ENCODE results near the gene PLCB4.

PLCB4 gene

GRCh38 chr20:9411833-9412232 lies 342.9 kb downstream of the PLCB4 start:
- Histone ChIP-seq H3K9ac (ENCODE audit: low read length) (no peak overlapping the region), H3K36me3 (ENCODE audit: control insufficient read depth, insufficient read depth, low read length) (no peaks in the 10 kb centered on the region), H3K27ac (ENCODE audit: low read depth, low read length) (no peak overlapping the region), H3K9me3 (ENCODE audit: control insufficient read depth, insufficient read depth, low read depth, low read length) (no peaks in the 10 kb centered on the region), H3K4me1 (ENCODE audit: control insufficient read depth, insufficient read depth, low read length) (no peaks in the 10 kb centered on the region), H3K4me3 (ENCODE audit: low read depth, low read length) (no peak overlapping the region), H3K27me3 (ENCODE audit: control insufficient read depth, insufficient read depth, low read length) (no peaks in the 10 kb centered on the region)

- H3K9me3 ChIP-seq (ENCODE audit: control insufficient read depth, insufficient read depth, low read depth, low read length): no peaks in the 10 kb centered on the region
- no peak overlapping the region for H3K9ac ChIP-seq (ENCODE audit: low read length)
- no peaks in the 10 kb centered on the region for H3K36me3 ChIP-seq (ENCODE audit: control insufficient read depth, insufficient read depth, low read length)
- H3K4me3 ChIP-seq (ENCODE audit: low read depth, low read length): no peak overlapping the region
- no peaks in the 10 kb centered on the region for H3K4me1 ChIP-seq (ENCODE audit: control insufficient read depth, insufficient read depth, low read length)
- no peak overlapping the region for H3K27ac ChIP-seq (ENCODE audit: low read depth, low read length)
- H3K27me3 ChIP-seq (ENCODE audit: control insufficient read depth, insufficient read depth, low read length): no peaks in the 10 kb centered on the region
These were observed 343.4 kb downstream of the PLCB4 start for GRCh38 chr20:9412309-9412708.

GRCh38 chr20:9413001-9413400 lies 344.1 kb downstream of the PLCB4 start:
- Histone ChIP-seq H3K9me3 (ENCODE audit: control insufficient read depth, insufficient read depth, low read depth, low read length) (no peaks in the 10 kb centered on the region), H3K36me3 (ENCODE audit: control insufficient read depth, insufficient read depth, low read length) (no peaks in the 10 kb centered on the region), H3K27me3 (ENCODE audit: control insufficient read depth, insufficient read depth, low read length) (no peaks in the 10 kb centered on the region), H3K4me3 (ENCODE audit: low read depth, low read length) (no peak overlapping the region), H3K4me1 (ENCODE audit: control insufficient read depth, insufficient read depth, low read length) (no peaks in the 10 kb centered on the region), H3K9ac (ENCODE audit: low read length) (no peak overlapping the region), H3K27ac (ENCODE audit: low read depth, low read length) (no peak overlapping the region)

- Histone ChIP-seq H3K36me3 (ENCODE audit: control insufficient read depth, insufficient read depth, low read length) (no peaks in the 10 kb centered on the region), H3K9me3 (ENCODE audit: control insufficient read depth, insufficient read depth, low read depth, low read length) (no peaks in the 10 kb centered on the region), H3K27me3 (ENCODE audit: control insufficient read depth, insufficient read depth, low read length) (no peaks in the 10 kb centered on the region), H3K4me3 (ENCODE audit: low read depth, low read length) (no peak overlapping the region), H3K27ac (ENCODE audit: low read depth, low read length) (no peak overlapping the region), H3K4me1 (ENCODE audit: control insufficient read depth, insufficient read depth, low read length) (no peaks in the 10 kb centered on the region), H3K9ac (ENCODE audit: low read length) (no peak overlapping the region)
These were observed 346.5 kb downstream of the PLCB4 start for GRCh38 chr20:9415426-9415825.

GRCh38 chr20:9416421-9416820 lies 347.5 kb downstream of the PLCB4 start:
- Histone ChIP-seq H3K4me1 (ENCODE audit: control insufficient read depth, insufficient read depth, low read length) (no peaks in the 10 kb centered on the region), H3K27ac (ENCODE audit: low read depth, low read length) (no peak overlapping the region), H3K27me3 (ENCODE audit: control insufficient read depth, insufficient read depth, low read length) (no peaks in the 10 kb centered on the region), H3K9me3 (ENCODE audit: control insufficient read depth, insufficient read depth, low read depth, low read length) (no peaks in the 10 kb centered on the region), H3K4me3 (ENCODE audit: low read depth, low read length) (no peak overlapping the region), H3K36me3 (ENCODE audit: control insufficient read depth, insufficient read depth, low read length) (peaks cover 4% of the 10 kb centered on the region; the same call in 1 of the 2 replicates), H3K9ac (ENCODE audit: low read length) (no peak overlapping the region)

GRCh38 chr20:9417665-9418064 lies 348.8 kb downstream of the PLCB4 start:
- H3K36me3 ChIP-seq (ENCODE audit: control insufficient read depth, insufficient read depth, low read length): peaks cover 11% of the 10 kb centered on the region; the same call in 1 of the 2 replicates
- no peaks in the 10 kb centered on the region for H3K9me3 ChIP-seq (ENCODE audit: control insufficient read depth, insufficient read depth, low read depth, low read length)
- no peak overlapping the region for H3K27ac ChIP-seq (ENCODE audit: low read depth, low read length)
- H3K4me1 ChIP-seq (ENCODE audit: control insufficient read depth, insufficient read depth, low read length): no peaks in the 10 kb centered on the region
- H3K27me3 ChIP-seq (ENCODE audit: control insufficient read depth, insufficient read depth, low read length): no peaks in the 10 kb centered on the region
- H3K9ac ChIP-seq (ENCODE audit: low read length): no peak overlapping the region
- no peak overlapping the region for H3K4me3 ChIP-seq (ENCODE audit: low read depth, low read length)

- Histone ChIP-seq H3K27ac (ENCODE audit: low read depth, low read length) (no peak overlapping the region), H3K9me3 (ENCODE audit: control insufficient read depth, insufficient read depth, low read depth, low read length) (no peaks in the 10 kb centered on the region), H3K4me1 (ENCODE audit: control insufficient read depth, insufficient read depth, low read length) (no peaks in the 10 kb centered on the region), H3K9ac (ENCODE audit: low read length) (no peak overlapping the region), H3K36me3 (ENCODE audit: control insufficient read depth, insufficient read depth, low read length) (peaks cover 17% of the 10 kb centered on the region; the same call in 1 of the 2 replicates), H3K4me3 (ENCODE audit: low read depth, low read length) (no peak overlapping the region), H3K27me3 (ENCODE audit: control insufficient read depth, insufficient read depth, low read length) (no peaks in the 10 kb centered on the region)
These were observed 353.6 kb downstream of the PLCB4 start for GRCh38 chr20:9422321-9423057.

GRCh38 chr20:9424551-9424950 lies 355.7 kb downstream of the PLCB4 start:
- no peaks in the 10 kb centered on the region for H3K9me3 ChIP-seq (ENCODE audit: control insufficient read depth, insufficient read depth, low read depth, low read length)
- no peaks in the 10 kb centered on the region for H3K27me3 ChIP-seq (ENCODE audit: control insufficient read depth, insufficient read depth, low read length)
- no peak overlapping the region for H3K4me3 ChIP-seq (ENCODE audit: low read depth, low read length)
- no peak overlapping the region for H3K9ac ChIP-seq (ENCODE audit: low read length)
- H3K36me3 ChIP-seq (ENCODE audit: control insufficient read depth, insufficient read depth, low read length): peaks cover 17% of the 10 kb centered on the region; the same call in 1 of the 2 replicates
- H3K27ac ChIP-seq (ENCODE audit: low read depth, low read length): no peak overlapping the region
- no peaks in the 10 kb centered on the region for H3K4me1 ChIP-seq (ENCODE audit: control insufficient read depth, insufficient read depth, low read length)

- Histone ChIP-seq H3K27me3 (ENCODE audit: control insufficient read depth, insufficient read depth, low read length) (no peaks in the 10 kb centered on the region), H3K4me1 (ENCODE audit: control insufficient read depth, insufficient read depth, low read length) (no peaks in the 10 kb centered on the region), H3K4me3 (ENCODE audit: low read depth, low read length) (no peak overlapping the region)
These were observed 358.8 kb downstream of the PLCB4 start for GRCh38 chr20:9427430-9428291.

GRCh38 chr20:9428292-9428607 lies 359.4 kb downstream of the PLCB4 start:
- Histone ChIP-seq H3K9ac (ENCODE audit: low read length) (no peak overlapping the region), H3K9me3 (ENCODE audit: control insufficient read depth, insufficient read depth, low read depth, low read length) (no peaks in the 10 kb centered on the region), H3K27ac (ENCODE audit: low read depth, low read length) (no peak overlapping the region), H3K4me1 (ENCODE audit: control insufficient read depth, insufficient read depth, low read length) (no peaks in the 10 kb centered on the region), H3K36me3 (ENCODE audit: control insufficient read depth, insufficient read depth, low read length) (peaks cover 6% of the 10 kb centered on the region; the same call in 1 of the 2 replicates), H3K27me3 (ENCODE audit: control insufficient read depth, insufficient read depth, low read length) (no peaks in the 10 kb centered on the region), H3K4me3 (ENCODE audit: low read depth, low read length) (no peak overlapping the region)

More at GRCh38 chr20:9427430-9428291, 358.8 kb downstream of the PLCB4 start:
- H3K9ac ChIP-seq (ENCODE audit: low read length): no peak overlapping the region
- H3K9me3 ChIP-seq (ENCODE audit: control insufficient read depth, insufficient read depth, low read depth, low read length): no peaks in the 10 kb centered on the region
- no peak overlapping the region for H3K27ac ChIP-seq (ENCODE audit: low read depth, low read length)
- peaks cover 7% of the 10 kb centered on the region; the same call in 1 of the 2 replicates for H3K36me3 ChIP-seq (ENCODE audit: control insufficient read depth, insufficient read depth, low read length)

- Histone ChIP-seq H3K27me3 (ENCODE audit: control insufficient read depth, insufficient read depth, low read length) (no peaks in the 10 kb centered on the region), H3K9ac (ENCODE audit: low read length) (no peak overlapping the region), H3K9me3 (ENCODE audit: control insufficient read depth, insufficient read depth, low read depth, low read length) (peaks cover 8% of the 10 kb centered on the region), H3K4me3 (ENCODE audit: low read depth, low read length) (no peak overlapping the region), H3K36me3 (ENCODE audit: control insufficient read depth, insufficient read depth, low read length) (peaks cover 24% of the 10 kb centered on the region), H3K27ac (ENCODE audit: low read depth, low read length) (no peak overlapping the region), H3K4me1 (ENCODE audit: control insufficient read depth, insufficient read depth, low read length) (no peaks in the 10 kb centered on the region; the same call in 1 of the 2 replicates)
These were observed 370.9 kb downstream of the PLCB4 start for GRCh38 chr20:9439806-9440205.

All from HUES6 (cell line).